Left renal cortex interstitium (tissue), 4 donors: ENCODE measurements around the gene AMIGO3. TPM values are rescaled to one million over a fixed set of nuclear protein-coding genes. Genes with fewer than 3 reads are reported as not detected.

Experiments used
- DNase-seq, 4 donors: peaks; one replicate each; pipeline ENCODE4 v3.0.0-alpha.2; 2013; ENCODE audit warnings: low read depth in 4 of 4, low spot score in 2 of 4, missing footprints in 1 of 4
- polyA plus RNA-seq, 4 donors: library from polyadenylated mRNA; unstranded; fragments of 120-200 nt; gene quantifications; one replicate each; pipeline ENCODE4 v1.2.1, GENCODE V29; 2013; ENCODE audit not compliant: insufficient read length in 4 of 4

The AMIGO3 gene
- polyA plus RNA-seq, 4 donors = 1.0 to 2.5 (median 2.1) TPM

GRCh38 chr3:49727154-49727923, 7.9 kb upstream of the AMIGO3 start:
- no peak for DNase-seq

- DNase-seq = no peak
Measured at GRCh38 chr3:49725906-49726681, 6.6 kb upstream of the AMIGO3 start.

GRCh38 chr3:49724586-49724985, 5.1 kb upstream of the AMIGO3 start:
- no peak for DNase-seq

- peak; percentile 81 to 95 (median 89) for DNase-seq
Measured at GRCh38 chr3:49723628-49724551, 4.4 kb upstream of the AMIGO3 start, which contains the start of gene GMPPB. Gene GMPPB, minus strand, starts transcription at chr3:49723951. Its CDS starts 225 bp downstream, at chr3:49723726.

- no peak for DNase-seq
Measured at GRCh38 chr3:49723296-49723627, 3.8 kb upstream of the AMIGO3 start.

- no peak for DNase-seq
Measured at GRCh38 chr3:49722896-49723295, 3.4 kb upstream of the AMIGO3 start.

- no peak for DNase-seq
Measured at GRCh38 chr3:49721896-49722781, 2.7 kb upstream of the AMIGO3 start.

GRCh38 chr3:49721596-49721895, 2.1 kb upstream of the AMIGO3 start:
- no peak for DNase-seq

- no peak for DNase-seq
Measured at GRCh38 chr3:49720855-49721595, 1.5 kb upstream of the AMIGO3 start.

GRCh38 chr3:49718858-49719213, 648 bp downstream of the AMIGO3 start:
- DNase-seq = no peak

- DNase-seq = no peak
Measured at GRCh38 chr3:49717959-49718857, 1.3 kb downstream of the AMIGO3 start.

- DNase-seq = no peak
Measured at GRCh38 chr3:49717211-49717958, 2.1 kb downstream of the AMIGO3 start.

- DNase-seq = no peak
Measured at GRCh38 chr3:49716691-49717210, 2.7 kb downstream of the AMIGO3 start.

GRCh38 chr3:49716169-49716568, 3.3 kb downstream of the AMIGO3 start:
- DNase-seq = no peak

- no peak for DNase-seq
Measured at GRCh38 chr3:49715611-49716121, 3.8 kb downstream of the AMIGO3 start.

- no peak for DNase-seq
Measured at GRCh38 chr3:49714728-49715550, 4.5 kb downstream of the AMIGO3 start.
